Activated CD4-positive, alpha-beta T cell treated with anti-CD3 and anti-CD28 coated beads, Interleukin-10, Interleukin-2, amounts not matched to agents 100 ng/mL and 50 ng/mL, durations not matched to agents 16 hours and 8 hours (primary cell): ENCODE results near the gene OXT.
"Not testable (repeated sequence)": the region's sequence is repeated elsewhere in the genome, so short reads cannot be mapped to it uniquely, and the experiment has no call there.

Experiments used
- DNase-seq: peaks from one replicate; pipeline ENCODE4 v3.0.0-alpha.2; 2020

OXT gene

DNA sequence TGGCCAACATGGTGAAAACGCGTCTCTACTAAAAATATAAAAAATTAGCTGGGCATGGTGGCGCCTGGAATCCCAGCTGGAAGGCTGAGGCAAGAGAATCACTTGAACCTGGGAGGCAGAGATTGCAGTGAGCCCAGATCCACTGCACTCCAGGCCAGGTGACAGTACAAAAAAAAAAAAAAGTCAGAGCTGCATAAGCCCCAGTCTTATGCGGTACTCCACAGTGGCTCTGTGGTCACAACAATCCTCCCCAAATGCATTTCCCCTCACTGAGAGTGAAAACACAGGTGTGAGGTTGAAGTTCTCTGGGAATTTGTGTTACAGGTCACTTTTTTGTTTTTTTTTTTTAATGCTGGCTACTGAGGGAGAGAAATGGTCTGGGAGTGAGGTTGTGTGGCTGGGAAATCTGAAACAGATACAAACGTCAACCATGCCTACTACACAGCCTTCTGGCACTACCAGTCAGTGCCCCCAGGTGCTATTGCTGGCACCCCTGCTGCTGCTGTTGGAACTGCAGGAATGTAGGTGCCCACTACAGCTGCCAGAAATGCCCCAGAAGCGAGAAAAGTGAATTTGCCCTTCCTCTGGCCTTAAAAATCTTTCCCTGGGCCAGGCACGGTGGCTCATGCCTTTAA, 19.9 kb upstream of the OXT start:
- DNase-seq: no peak

DNA sequence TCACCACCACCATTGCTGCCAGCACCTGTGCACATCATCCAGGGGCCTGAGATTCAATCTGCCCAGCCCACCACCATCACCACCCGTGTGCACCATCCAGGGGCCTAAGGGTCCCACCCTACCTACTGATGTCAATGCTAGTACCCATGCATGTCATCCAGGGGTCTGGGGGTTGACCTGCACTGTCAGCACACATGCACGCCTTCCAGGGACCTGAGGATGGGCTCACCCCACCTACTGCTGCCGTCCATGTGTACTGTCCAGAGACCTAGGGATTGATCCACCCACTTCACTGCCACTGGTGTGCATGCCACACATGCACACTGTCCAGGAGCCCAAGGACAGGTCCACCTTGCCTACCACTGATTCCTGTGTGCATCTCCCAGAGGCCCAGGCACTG, 11.9 kb upstream of the OXT start:
- DNase-seq: no peak

DNA sequence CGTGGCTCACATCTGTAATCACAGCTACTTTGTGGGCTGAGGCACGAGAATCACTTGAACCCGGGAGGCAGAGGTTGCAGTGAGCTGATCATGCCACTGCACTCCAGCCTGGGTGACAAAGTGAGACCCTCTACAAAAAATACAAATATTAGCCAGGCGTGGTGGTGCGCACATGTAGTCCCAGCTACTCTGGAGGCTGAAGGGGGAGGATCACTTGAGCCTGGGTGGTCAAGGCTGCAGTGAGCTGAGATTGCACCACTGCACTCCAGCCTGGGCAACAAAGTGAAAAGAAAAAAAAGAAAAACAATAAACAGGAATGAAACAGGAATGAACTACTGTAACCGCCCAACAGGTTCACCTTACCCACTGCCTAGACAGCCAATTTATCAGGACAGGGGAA, 7.3 kb upstream of the OXT start:
- DNase-seq: not testable (repeated sequence)

DNA sequence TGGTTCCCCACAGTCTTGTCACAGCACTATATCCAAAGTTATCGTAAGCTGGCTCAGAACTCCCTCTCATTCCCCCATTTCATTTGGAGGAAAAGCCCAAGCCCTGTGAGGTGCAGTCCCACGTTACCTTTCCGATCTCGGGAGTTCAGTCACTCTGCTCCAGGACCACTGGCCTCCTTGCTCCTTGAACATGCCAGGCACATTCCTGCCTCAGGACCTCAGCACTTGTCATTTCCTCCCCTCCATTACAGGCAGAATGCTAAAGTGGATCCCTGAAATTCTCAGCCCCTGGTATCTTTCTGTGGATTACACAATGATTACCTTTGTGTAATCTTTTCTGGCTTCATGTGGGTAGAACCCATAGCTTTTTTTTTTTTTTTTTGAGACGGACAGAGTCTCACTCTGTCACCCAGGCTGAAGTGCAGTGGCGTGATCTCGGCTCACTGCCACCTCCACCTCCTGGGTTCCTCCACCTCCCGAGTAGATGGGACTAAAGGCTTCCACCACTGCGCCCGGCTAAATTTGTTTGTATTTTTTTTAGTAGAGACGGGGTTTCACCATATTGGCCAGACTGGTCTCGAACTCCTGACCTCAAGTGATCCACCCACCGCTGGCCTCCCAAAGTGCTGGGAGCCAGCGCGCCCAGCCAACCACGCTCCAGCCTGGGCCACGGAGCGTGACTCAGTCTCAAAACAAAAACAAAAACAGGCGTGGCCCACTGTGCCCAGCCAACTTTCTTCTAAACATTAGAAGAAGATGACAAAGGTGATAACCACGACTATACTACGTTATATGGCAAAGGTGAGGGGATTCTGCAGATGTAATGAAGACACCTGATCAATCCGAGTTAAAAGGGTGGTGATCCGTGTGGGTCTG, 4.0 kb upstream of the OXT start:
- DNase-seq: no peak

DNA sequence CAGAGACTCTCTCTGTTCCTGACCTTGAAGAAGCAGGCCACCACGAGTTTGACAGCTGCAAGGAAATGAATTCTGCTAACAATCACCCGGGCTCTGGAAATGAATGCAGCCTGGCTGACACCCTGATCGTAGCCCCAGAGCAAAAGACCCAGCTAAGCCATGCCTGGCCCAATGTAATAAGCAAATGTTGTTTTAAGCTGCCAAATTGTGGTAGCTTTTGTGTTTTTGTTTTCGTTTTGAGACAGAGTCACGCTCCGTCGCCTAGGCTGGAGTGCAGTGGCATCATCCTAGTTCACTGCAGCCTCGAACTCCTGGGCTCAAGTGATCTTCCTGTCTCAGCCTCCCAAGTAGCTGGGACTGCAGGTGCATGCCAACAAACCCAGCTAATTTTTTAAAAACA, 3.3 kb upstream of the OXT start:
- DNase-seq: no peak

DNA sequence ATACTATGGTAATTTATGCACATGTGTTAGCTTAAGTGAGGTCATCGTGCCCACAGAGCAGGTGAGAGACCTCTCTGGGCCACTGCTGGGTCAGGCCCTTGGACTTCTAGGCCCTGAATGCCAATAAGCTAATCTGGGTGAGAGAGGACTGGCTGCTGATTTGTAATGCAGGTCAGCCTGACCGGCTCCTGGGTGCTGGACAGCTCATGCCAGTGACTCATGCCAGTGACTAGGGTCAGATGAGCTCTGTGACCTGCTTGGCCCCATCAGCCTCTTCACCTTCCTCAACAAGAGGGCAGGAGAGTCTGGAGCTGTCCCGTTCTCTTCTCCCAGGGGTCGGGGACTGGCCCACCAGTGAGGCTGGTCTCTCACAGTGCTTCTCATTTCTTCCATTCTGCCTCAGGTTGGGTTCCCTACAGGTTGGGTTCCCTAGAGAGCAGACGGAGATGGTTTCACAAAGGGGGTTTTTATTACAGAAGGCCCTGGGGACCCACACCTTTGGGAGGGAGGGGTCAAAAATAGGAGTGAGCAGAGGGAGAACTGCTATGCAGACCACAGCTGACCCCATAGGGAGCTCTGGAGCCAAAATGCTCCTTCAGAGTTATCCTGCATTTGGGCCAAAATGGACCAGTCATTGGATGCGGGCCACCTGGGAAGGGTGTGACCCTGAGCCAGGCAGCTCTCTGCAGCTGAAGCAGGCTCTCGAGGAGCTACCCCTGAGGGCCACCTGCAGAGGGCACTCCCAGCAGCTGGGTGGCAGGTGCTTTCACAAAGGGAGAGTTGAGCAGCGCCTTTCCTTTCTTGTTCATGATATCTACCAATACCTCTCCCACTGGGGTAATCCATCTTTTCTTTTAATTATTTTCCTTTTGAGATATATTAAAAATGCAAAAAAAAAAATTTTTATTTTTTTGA, 2.2 kb upstream of the OXT start:
- DNase-seq: peak; percentile 32

DNA sequence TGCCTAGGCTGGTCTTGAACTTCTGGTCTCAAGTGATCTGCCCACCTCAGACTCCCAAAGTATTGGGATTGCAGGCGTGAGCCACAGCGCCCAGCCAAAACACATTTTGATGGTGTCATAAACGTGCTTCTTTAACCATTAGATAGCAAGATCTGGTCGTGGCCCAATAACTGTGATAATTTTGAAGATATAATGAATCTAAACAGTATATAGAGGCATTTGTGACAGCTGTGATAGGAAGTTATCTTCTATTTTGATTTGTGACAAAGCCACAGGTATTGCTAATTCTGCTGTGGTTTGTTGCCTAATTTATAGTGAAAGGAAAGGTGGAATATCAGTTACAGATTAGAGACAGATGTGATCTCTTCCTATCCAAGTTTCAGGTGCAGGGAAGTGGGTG, 695 bp upstream of the OXT start:
- DNase-seq: no peak

DNA sequence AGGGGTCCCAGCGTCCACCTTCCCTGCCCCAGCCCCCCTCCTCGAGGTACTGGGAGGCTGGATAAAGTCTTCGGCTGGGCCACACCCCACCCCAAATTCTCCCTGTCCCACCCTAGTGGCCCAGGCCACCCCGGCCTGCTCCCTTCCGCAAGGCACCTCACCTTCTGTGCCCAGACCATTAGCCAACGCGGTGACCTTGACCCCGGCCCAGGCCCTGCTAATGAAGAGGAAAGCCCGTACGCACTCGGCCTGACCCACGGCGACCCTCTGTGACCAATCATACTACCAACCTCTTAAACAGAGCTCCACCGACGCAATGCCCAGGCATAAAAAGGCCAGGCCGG, 182 bp upstream of the OXT start:
- no peak for DNase-seq

DNA sequence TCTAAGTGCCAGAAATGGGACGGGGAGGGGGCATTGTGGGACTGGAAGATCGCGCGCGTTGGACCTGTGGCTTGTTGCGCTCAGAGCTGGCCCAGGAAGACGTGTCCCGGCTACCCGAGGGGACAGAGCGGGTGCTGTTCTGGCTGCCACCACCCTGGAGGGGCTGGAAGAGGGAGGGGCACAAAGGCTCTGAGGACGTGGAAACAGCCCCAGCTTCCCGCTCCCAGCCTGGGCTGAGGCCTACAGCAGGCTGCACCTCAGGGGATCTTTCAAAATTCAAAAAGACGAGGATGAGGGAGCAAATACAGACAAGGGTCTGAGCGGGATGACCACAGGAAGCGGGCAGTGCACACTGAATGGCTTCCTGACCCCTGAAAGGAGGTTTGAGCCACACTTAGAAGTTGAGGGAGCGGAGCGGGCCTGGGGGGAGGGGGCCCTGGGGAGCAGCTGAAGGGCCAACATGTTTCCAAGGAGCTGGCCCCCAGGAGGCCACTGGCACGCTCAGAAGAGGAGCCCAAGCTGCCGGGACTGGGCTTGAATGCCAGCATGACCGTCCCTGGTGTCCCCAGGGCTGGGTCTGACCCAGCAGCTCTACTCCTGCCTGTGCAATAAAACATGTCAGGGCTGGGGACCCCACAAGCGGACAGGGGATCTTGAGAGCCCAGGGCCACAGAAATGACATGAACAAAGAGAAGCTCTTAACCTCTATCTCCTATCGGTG, 1.3 kb downstream of the OXT start:
- DNase-seq: no peak

DNA sequence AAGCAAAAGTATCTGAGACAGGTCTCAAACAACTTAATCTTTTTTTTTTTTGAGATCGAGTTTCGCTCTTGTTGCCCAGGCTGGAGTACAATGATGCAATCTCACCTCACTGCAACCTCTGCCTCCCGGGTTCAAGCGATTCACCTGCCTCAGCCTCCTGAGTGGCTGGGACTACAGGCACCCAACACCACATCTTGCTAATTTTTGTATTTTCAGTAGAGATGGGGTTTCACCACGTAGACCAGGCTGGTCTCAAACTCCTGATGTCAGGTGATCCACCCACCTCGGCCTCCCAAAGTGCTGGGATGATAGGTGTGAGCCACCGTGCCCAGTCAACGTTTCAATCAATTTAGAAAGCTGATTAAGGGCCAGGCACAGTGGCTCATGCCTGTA, 1.8 kb downstream of the OXT start:
- DNase-seq: not testable (repeated sequence)

DNA sequence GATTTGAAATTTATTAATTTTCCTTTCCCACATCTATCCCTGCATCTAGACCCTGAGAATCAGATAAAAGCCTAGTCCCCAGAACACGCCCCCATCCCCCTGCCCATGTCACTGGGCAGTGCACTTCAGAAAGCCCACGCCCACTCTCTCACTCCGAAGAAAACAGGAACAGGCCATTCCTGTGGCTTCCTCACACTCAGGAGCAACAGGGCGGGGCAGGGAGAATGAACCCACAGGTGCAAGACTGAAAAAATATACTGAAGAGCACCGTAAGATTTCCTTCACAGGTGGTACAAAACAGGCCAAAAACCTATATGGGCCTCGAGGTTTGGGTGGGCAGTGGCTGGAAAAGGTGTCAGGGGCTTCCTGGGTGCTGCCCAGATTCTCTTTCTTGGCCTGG, 3.4 kb downstream of the OXT start:
- no peak for DNase-seq

DNA sequence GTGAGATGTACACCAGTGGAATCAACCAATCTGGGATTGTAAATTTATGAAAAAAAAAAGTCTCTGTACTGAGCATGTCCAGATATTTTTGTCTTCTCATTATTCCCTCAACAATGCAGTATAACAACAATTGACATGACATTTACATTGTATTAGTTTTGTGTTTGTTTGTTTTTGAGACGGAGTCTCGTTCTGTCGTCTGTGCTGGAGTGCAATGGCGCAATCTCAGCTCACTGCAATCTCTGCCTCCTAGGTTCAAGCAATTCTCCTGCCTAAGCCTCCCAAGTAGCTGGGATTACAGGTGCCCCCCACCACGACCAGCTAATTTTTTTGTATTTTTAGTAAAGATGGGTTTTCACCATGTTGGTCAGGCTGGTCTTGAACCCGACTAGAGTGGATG, 3.9 kb downstream of the OXT start:
- DNase-seq: not testable (repeated sequence)

DNA sequence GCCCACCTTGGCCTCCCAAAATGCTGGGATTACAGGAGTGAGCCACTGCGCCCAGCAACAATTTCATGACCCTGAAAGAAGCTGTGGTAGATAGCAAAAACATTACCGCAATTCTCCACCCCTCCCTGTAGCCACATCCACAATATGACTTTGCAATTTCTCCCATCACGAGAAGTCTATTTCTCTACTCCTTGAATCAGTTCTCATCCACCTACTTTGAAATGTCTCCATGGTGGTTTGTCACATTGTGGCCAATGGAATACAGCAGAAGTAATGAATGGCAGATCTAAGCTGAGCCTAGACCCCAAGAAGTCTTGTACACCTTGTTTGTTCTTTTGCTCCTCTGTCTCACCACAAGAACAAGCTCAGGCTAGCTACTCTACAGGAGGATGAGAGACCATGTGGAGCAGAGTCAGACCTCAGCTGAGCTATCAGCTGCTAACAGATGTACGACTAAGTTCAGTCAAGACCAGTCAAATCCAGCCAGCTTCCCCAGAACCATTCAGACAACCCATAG, 6.3 kb downstream of the OXT start:
- peak; percentile 31 for DNase-seq

DNA sequence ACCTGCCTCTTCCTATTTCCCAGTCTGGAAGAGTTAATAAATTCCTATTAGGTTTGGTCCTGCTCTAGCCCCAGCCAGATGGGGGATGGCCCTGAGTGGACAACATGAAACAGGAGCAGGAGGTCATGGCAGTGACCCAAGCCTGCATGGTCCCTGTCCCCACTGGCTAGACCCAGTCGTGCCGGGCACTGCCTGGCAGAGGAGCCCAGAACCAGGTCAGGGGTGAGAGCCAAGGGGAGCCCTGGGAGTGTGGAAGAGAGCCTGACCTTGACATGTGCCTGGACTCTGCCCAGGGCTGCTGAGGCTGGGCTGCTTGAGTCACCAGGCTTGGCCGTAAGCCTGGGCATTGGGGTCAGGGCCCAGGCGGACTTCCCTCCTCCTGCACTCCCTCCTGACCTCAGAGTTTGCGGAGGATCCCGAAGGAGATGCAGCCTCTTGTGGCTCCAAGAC, 9.5 kb downstream of the OXT start:
- no peak for DNase-seq

DNA sequence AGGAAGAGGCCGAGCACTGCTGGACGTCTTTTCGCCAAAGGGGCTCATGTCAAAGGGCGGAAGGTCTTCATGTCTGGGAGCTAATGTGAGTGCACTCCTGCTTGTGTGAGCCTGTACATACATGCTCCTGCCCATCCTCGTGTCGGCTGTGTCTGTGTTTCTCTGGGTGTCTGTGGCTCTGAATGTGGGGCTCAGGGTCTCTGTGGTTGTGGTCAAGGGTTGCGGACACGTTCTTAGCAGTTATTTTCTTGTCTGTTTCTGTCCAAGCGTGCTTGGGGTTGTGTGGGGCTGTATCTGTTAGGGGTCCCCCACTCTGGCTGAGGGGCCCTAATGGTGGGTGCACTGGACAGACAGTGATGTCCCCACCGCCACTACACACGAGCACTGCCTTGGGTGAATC, 10.2 kb downstream of the OXT start:
- DNase-seq: no peak

DNA sequence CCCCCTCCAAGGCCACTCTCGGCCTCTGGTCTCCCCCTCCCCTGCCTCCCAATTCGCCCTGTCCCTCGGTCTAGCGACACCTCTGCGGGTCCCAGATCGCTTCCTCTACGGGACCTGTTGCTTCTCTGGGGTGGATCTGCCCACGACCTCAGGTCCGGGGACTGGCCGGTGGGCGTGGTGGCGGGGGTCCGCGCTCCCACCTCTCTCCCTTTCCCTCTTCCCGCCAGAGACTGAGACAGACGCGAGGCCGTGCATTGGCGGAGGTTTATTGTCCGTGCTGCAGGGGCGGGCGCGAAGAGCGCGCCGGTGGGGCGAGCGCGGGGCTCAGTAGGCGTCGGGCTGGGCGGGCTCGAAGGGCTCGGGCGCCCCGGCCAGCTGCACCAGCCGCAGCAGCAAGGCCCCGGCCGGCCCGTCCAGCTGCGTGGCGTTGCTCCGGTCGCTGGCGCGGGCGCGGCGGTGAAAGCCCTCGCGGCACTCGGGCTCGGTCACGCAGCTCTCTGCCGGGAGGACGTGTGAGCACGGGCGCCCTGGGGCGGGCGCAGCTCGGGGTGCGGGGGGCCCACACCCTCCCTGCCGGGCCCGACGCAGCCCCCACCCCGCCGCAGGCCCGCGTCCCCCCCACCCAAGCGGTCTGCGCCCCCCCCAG, 11.0 kb downstream of the OXT start:
- no peak for DNase-seq

DNA sequence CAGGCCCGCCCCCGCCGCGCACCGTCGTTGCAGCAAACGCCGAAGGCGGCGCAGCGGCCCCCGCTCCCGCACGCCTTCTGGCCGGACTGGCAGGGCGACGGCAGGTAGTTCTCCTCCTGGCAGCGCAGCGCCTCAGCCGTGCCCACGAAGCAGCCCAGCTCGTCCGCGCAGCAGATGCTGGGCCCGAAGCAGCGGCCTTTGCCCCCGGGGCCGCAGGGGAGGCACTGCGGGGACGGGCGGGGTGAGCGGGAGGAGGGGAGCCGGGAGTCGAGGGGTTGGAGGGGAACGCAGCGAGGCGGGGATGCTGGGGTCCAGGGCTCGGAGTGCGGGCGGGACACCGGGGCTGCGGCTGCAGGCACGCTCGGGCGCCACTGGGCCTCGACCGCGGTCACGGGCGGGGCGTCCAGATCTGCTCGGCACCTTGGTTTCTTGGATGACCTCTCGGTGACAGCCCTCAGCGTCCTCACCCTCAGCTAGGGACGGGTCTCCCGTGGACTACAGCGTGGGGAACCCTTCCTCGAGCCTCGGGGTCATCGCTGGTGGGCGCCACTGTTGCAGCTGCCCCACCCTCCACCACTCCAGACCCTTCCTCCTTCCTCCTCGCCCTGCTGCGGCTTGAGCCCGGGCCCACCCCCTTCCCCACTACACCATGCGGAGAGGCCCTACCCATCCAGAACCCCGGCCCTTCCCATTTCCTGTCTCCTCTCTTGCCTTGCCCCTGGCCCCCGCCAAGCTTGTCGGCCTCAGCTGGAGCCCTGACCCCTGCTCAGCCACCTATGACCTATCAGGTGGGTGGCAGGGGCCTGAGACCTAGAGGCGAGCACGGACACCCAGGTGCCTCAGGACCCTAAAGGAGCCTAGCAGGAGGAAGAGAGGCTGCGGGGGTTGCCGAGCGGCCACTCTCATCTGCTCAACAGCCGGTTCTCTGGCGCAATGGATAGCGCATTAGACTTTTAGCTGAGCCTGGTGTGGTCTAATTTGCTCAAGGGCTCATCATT, 11.8 kb downstream of the OXT start:
- DNase-seq: no peak

DNA sequence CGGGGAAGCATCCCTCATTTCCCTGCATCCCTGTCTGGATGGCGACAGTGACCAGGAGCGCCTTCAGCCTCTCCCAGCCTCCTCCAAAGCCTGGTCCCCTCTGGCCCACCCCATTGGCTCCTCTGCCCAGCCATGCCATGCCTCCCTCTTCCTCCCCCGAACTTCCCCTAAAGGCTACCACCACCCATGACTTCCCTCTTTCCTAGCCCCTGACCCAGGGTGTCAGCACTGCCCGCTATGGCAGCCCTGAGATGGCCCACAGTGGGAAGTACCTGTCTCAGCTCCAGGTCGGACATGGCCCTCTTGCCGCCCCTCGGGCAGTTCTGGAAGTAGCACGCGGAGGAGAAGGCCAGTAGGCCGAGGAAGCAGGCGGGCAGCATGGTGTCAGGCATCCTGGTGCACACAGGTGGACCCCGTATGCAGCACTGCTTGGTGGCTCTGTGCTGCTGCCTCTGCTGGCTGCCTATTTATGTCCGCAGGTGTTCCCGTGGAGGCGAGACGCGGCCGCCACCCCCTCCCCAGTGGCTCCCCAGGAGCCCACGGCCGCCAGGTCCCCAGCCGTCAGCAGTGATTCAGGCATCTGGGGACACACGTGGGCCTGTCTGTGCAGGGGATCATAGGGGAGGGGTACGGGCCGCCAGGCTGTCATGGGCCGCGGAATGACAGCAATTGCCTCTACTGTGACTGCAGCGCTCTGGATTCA, 13.0 kb downstream of the OXT start, which contains the start of gene AVP:
Gene AVP (minus strand): TSS at position 442 of the 703 bp plus-strand sequence. CDS start 50 bp downstream, at position 392.
- DNase-seq: no peak

DNA sequence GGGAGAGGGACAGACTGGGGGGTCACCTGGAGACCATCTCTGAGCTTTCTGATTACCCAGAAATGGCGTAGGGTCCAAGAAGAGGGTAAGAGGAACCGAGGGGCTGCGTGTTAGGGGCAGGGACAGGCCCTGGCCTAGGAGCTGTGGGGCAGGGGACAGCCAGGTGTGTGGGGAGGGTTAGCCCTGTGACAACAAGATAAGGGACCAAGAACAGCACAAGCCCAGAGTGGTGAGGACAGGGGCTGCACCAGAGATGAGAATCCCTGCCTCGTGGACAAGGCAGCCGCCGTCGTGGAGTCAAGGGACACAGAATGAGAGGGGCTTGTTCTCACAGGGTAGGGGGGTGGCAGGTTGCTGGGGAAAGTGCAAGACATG, 13.6 kb downstream of the OXT start:
- DNase-seq: no peak

DNA sequence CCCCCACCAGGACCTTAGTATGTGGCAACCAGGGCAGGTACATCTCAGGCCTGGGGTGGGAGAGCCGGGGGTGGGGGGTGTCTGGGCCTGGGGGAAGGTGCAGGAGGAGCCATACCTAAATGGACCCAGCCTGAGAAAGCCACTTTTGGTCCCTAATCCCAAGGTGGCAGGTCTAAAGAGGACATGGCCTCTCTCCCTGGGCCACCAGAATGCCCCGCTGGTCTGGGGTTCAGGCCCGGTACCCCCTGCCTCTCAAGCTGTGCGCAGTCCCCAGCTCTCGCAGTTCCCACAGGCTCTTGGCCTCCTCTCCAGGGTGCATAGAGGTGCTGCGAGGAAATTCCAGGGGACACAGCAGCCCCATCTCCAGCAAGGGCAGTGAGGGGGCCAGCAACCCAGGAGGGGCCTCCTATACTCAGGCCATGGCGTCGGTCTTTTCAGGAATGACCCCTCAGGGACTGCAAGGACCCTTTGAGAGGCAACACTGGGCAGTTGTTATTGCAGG, 14.2 kb downstream of the OXT start:
- no peak for DNase-seq
